HuH-7.5 (cell line): ENCODE data around the gene LRP5.
"Not testable (repeated sequence)": the region's sequence is repeated elsewhere in the genome, so short reads cannot be mapped to it uniquely, and the experiment has no call there.

Source experiments
- DNase-seq: peaks from one replicate; pipeline ENCODE4 v3.0.0; 2011; ENCODE audit warnings: low spot score

LRP5 gene

GRCh38 chr11:68469642-68470041 lies 157.3 kb downstream of the LRP5 start:
- no peak for DNase-seq

GRCh38 chr11:68470304-68470811 lies 158.0 kb downstream of the LRP5 start:
- no peak for DNase-seq

GRCh38 chr11:68471360-68472340 lies 159.3 kb downstream of the LRP5 start:
- no peak for DNase-seq

GRCh38 chr11:68472778-68473177 lies 160.4 kb downstream of the LRP5 start:
- no peak for DNase-seq

GRCh38 chr11:68473693-68474092 lies 161.3 kb downstream of the LRP5 start:
- no peak for DNase-seq

GRCh38 chr11:68475626-68476025 lies 163.2 kb downstream of the LRP5 start:
- not testable (repeated sequence) for DNase-seq

GRCh38 chr11:68479390-68479789 lies 167.0 kb downstream of the LRP5 start:
- DNase-seq: no peak

- DNase-seq: no peak
Observed at GRCh38 chr11:68480193-68480592, 167.8 kb downstream of the LRP5 start.

GRCh38 chr11:68480852-68481510 lies 168.6 kb downstream of the LRP5 start:
- no peak for DNase-seq

- DNase-seq: no peak
Observed at GRCh38 chr11:68481579-68482240, 169.3 kb downstream of the LRP5 start.

- no peak for DNase-seq
Observed at GRCh38 chr11:68488623-68489022, 176.2 kb downstream of the LRP5 start.

- no peak for DNase-seq
Observed at GRCh38 chr11:68495220-68495729, 182.9 kb downstream of the LRP5 start.

- DNase-seq: no peak
Observed at GRCh38 chr11:68495872-68496271, 183.5 kb downstream of the LRP5 start.

GRCh38 chr11:68497761-68498160 lies 185.4 kb downstream of the LRP5 start:
- DNase-seq: no peak

- no peak for DNase-seq
Observed at GRCh38 chr11:68498321-68498720, 185.9 kb downstream of the LRP5 start.
